ENCODE measurements around the gene ARRDC1. TPM values are rescaled to one million over a fixed set of nuclear protein-coding genes. Genes with fewer than 3 reads are reported as not detected.

The ARRDC1 gene
- total and polyA plus RNA-seq, 9 of the 15 experiments (the other 6 are each of a cell fraction or from before 2014, with no cell fraction given) = 0.21 to 45.3 (median 18.6) TPM

- no peak for TF ChIP-seq RREB1 (CRISPR knock-in tag; IDR thresholded peaks at IDR 0.05)
Measured at GRCh38 chr9:137575716-137576411, 29.6 kb upstream of the ARRDC1 start (continued).

GRCh38 chr9:137578518-137579258, 26.8 kb upstream of the ARRDC1 start, which contains the start of gene DPH7:
DPH7 (minus strand) TSS chr9:137578925; CDS start chr9:137578777, 148 bp downstream.
- CTCF ChIA-PET (ENCODE audit: low intra/inter-chr PET ratio) = interaction anchor here (0.6 to 1.0 kb wide), 2 partner anchors 27 to 44 kb away, joined by 3 to 4 read pairs; partner anchors contain the start of gene MRPL41
- DNase-seq (ENCODE audit: extremely low read depth in 1 of 4, low spot score in 3 of 4) = peak; percentile 95 to 97 (median 96)
- intact Hi-C loops (cut with micrococcal nuclease) (no loop called here), in situ Hi-C loops (cut with MboI) (no loop called here)
- ATAC-seq = peak; percentile 95
- 1% methylated on average over 74 of the region's 82 CpGs for WGBS (ENCODE audit: insufficient coverage, low coverage, missing lambda C conversion rate)
- peaks cover 4% of the 10 kb centered on the region; the same call in 1 of the 2 replicates for H4K20me1 ChIP-seq (replicated peaks; ENCODE audit: control insufficient read depth, insufficient read depth, low read length)
- peak within 1 kb of the TSS; percentile 82 for H2AFZ ChIP-seq (ENCODE audit: low read depth, low read length)
- H3K9me3 ChIP-seq (replicated peaks; ENCODE audit: control insufficient read depth, insufficient read depth, low read depth, low read length) = no peaks in the 10 kb centered on the region
- POLR2A ChIA-PET = interaction anchor here (0.6 to 1.2 kb wide), 7 partner anchors 9 to 532 kb away, joined by 3 to 6 read pairs (median 3); no protein-coding TSS in a partner anchor
- H3K4me2 ChIP-seq (ENCODE audit: insufficient read depth, low read length) = peak within 1 kb of the TSS; percentile 96
- no TSS peak for BruUV-seq (replicated peaks)
- H3K27me3 ChIP-seq (ENCODE audit: control insufficient read depth in 2 of 2, insufficient read depth in 2 of 2, low read length in 2 of 2) = no peaks in the 10 kb centered on the region
- H3K79me2 ChIP-seq (ENCODE audit: control insufficient read depth, insufficient read depth, low read length) = peaks cover 44% of the 10 kb centered on the region
- H3K36me3 ChIP-seq (ENCODE audit: control insufficient read depth, insufficient read depth, low read length) = peaks cover 75% of the 10 kb centered on the region
- peak; percentile 87 for FAIRE-seq
- H3K4me3 ChIP-seq = peak within 1 kb of the TSS; percentile 100
- H3K9ac ChIP-seq (ENCODE audit: insufficient read depth in 1 of 2, low read depth in 2 of 2, low read length in 2 of 2) = peak within 1 kb of the TSS; percentile 92 to 99
- H3K9me1 ChIP-seq (ENCODE audit: control insufficient read depth, insufficient read depth, low read length) = peaks cover 15% of the 10 kb centered on the region
- peak within 1 kb of the TSS; percentile 76 for H3K27ac ChIP-seq (ENCODE audit: extremely low read depth, low read depth, low read length)
- peaks cover 27 to 62% of the 10 kb centered on the region in 2 experiments for H3K4me1 ChIP-seq (replicated peaks in 1 of 2; ENCODE audit: control insufficient read depth in 2 of 2, insufficient read depth in 2 of 2, low read length in 2 of 2)
- TF ChIP-seq TEAD2 (tag; IDR thresholded peaks at IDR 0.05) = no peak
- TF ChIP-seq ZNF644 (tag; IDR thresholded peaks at IDR 0.05; ENCODE audit: low read depth) = 0 out of 2 replicates have a peak, but pooled peaks have one; percentile 25
- no peak for TF ChIP-seq HNRNPUL1 (IDR thresholded peaks at IDR 0.05; ENCODE audit: low read length)
- TF ChIP-seq ZNF41 (CRISPR knock-in tag; conservative IDR thresholded peaks at IDR 0.05) = no peak
- TF ChIP-seq POU5F1 (IDR thresholded peaks at IDR 0.05; ENCODE audit: borderline replicate concordance, low read depth, low read length, partially characterized antibody) = no peak
- no peak; the same call in 1 of the 2 replicates for TF ChIP-seq VEZF1 (CRISPR knock-in tag; IDR thresholded peaks at IDR 0.05)
- no peak for TF ChIP-seq MLX (CRISPR knock-in tag; conservative IDR thresholded peaks at IDR 0.05)
- TF ChIP-seq ZNF77 (CRISPR knock-in tag; IDR thresholded peaks at IDR 0.05) = no peak
- no peak; the same call in 1 of the 2 replicates for TF ChIP-seq BCOR (IDR thresholded peaks at IDR 0.05)

Data from K562 (cell line).